WTC11 (cell line): Measurements from ENCODE around the gene GATA1. TPM values are rescaled to one million over a fixed set of nuclear protein-coding genes. Genes with fewer than 3 reads are reported as not detected.

ENCODE experiments used
- ATAC-seq: fragments of 200-7000 bp; cut with Tn5 transposase; 2 replicates; pipeline ENCODE4 v1.10.0; 2021; ENCODE audit warnings: mild to moderate bottlenecking, moderate library complexity
- CTCF ChIA-PET: fragments of 300-600 bp; sonication (Branson Sonifier 250); formaldehyde crosslinking; loops from one replicate; lab custom pipeline; 2021; ENCODE audit warnings: antibody characterized with exemption; lab: Charles Lee
- POLR2A ChIA-PET: fragments of 350-600 bp; sonication (Branson Sonifier 250); formaldehyde crosslinking; loops from one replicate; lab custom pipeline; 2021; ENCODE audit warnings: antibody characterized with exemption; lab: Charles Lee
- DNase-seq: peaks from one replicate; pipeline ENCODE4 v3.0.0; 2021; ENCODE audit warnings: low spot score
- H3K27ac Mint-ChIP-seq: 2 replicates; pipeline ENCODE4 v1.8.0; 2021; ENCODE audit warnings: mixed read lengths
- H3K27me3 Mint-ChIP-seq: 2 replicates; pipeline ENCODE4 v1.8.0; 2021; ENCODE audit warnings: low read depth, mild to moderate bottlenecking, moderate library complexity, mixed read lengths
- H3K36me3 Mint-ChIP-seq: 2 replicates; pipeline ENCODE4 v1.8.0; 2021; ENCODE audit warnings: mixed read lengths
- H3K4me1 Mint-ChIP-seq: 2 replicates; pipeline ENCODE4 v1.8.0; 2022; ENCODE audit warnings: mixed read lengths
- H3K4me3 Mint-ChIP-seq: 2 replicates; pipeline ENCODE4 v1.8.0; 2021; ENCODE audit warnings: mild to moderate bottlenecking, moderate library complexity, mixed read lengths
- H3K9me3 Mint-ChIP-seq: 2 replicates; pipeline ENCODE4 v1.8.0; 2021; ENCODE audit warnings: mixed read lengths
- AR ChIP-seq: fragments of 250-450 bp; sonication (Bioruptor Pico); IDR thresholded peaks from 2 replicates; pipeline ENCODE4 v1.9.0; 2021; ENCODE audit warnings: mild to moderate bottlenecking
- ATF1 ChIP-seq: sonication (generic); formaldehyde crosslinking; IDR thresholded peaks from 2 replicates; pipeline ENCODE4 v1.8.1; 2023; ENCODE audit warnings: mild to moderate bottlenecking, moderate library complexity, missing genetic modification reagents
- ATF6 ChIP-seq: sonication (generic); formaldehyde crosslinking; IDR thresholded peaks from 2 replicates; pipeline ENCODE4 v1.8.1; 2023; ENCODE audit warnings: mild to moderate bottlenecking, missing genetic modification reagents
- CREB1 ChIP-seq: sonication (generic); formaldehyde crosslinking; IDR thresholded peaks from 2 replicates; pipeline ENCODE4 v1.8.0; 2023; ENCODE audit warnings: mild to moderate bottlenecking, missing genetic modification reagents
- E2F4 ChIP-seq: sonication (generic); formaldehyde crosslinking; IDR thresholded peaks from 2 replicates; pipeline ENCODE4 v1.8.1; 2022; ENCODE audit warnings: low read depth, mild to moderate bottlenecking, moderate library complexity, missing genetic modification reagents, borderline replicate concordance
- ELF4 ChIP-seq: sonication (generic); formaldehyde crosslinking; IDR thresholded peaks from 2 replicates; pipeline ENCODE4 v1.8.1; 2022; ENCODE audit warnings: low read depth, mild to moderate bottlenecking, moderate library complexity, missing genetic modification reagents
- ESRRA ChIP-seq: sonication (generic); formaldehyde crosslinking; IDR thresholded peaks from 2 replicates; pipeline ENCODE4 v1.8.1; 2022; ENCODE audit warnings: mild to moderate bottlenecking, missing genetic modification reagents, borderline replicate concordance
- ETV6 ChIP-seq: sonication (generic); formaldehyde crosslinking; IDR thresholded peaks from 2 replicates; pipeline ENCODE4 v1.8.1; 2022; ENCODE audit warnings: mild to moderate bottlenecking, missing genetic modification reagents
- FOXK1 ChIP-seq: sonication (generic); formaldehyde crosslinking; IDR thresholded peaks from 2 replicates; pipeline ENCODE4 v1.8.0; 2022; ENCODE audit warnings: mild to moderate bottlenecking, moderate library complexity, missing genetic modification reagents
- GRHL2 ChIP-seq: fragments of 250-450 bp; sonication (Bioruptor Pico); IDR thresholded peaks from 2 replicates; pipeline ENCODE4 v1.8.0; 2022; ENCODE audit warnings: mild to moderate bottlenecking, moderate library complexity; ENCODE audit not compliant: insufficient replicate concordance, severe bottlenecking
- GTF2I ChIP-seq: fragments of 250-450 bp; sonication (Bioruptor Pico); conservative IDR thresholded peaks from 2 replicates; pipeline ENCODE4 v1.4.0; 2021; ENCODE audit warnings: mild to moderate bottlenecking
- HMGA2 ChIP-seq: fragments of 250-450 bp; sonication (Bioruptor Pico); IDR thresholded peaks from 2 replicates; pipeline ENCODE4 v1.4.0; 2021; ENCODE audit warnings: mild to moderate bottlenecking, moderate library complexity
- MLX ChIP-seq: sonication (generic); formaldehyde crosslinking; IDR thresholded peaks from 2 replicates; pipeline ENCODE4 v1.8.1; 2023; ENCODE audit warnings: mild to moderate bottlenecking, missing genetic modification reagents, moderate library complexity
- MXD4 ChIP-seq: fragments of 250-450 bp; sonication (Bioruptor Pico); IDR thresholded peaks from 2 replicates; pipeline ENCODE4 v1.8.0; 2021; ENCODE audit warnings: mild to moderate bottlenecking, moderate library complexity, borderline replicate concordance
- NFATC4 ChIP-seq: fragments of 250-450 bp; sonication (Bioruptor Pico); IDR thresholded peaks from 2 replicates; pipeline ENCODE4 v1.9.0; 2021; ENCODE audit warnings: mild to moderate bottlenecking
- NR1H2 ChIP-seq: sonication (generic); formaldehyde crosslinking; IDR thresholded peaks from 2 replicates; pipeline ENCODE4 v1.9.0; 2021; ENCODE audit warnings: mild to moderate bottlenecking, moderate library complexity, missing genetic modification reagents
- NR2C2 ChIP-seq: sonication (generic); formaldehyde crosslinking; IDR thresholded peaks from 2 replicates; pipeline ENCODE4 v1.8.0; 2022; ENCODE audit warnings: mild to moderate bottlenecking, missing genetic modification reagents
- PREB ChIP-seq: sonication (generic); formaldehyde crosslinking; IDR thresholded peaks from 2 replicates; pipeline ENCODE4 v1.8.1; 2022; ENCODE audit warnings: mild to moderate bottlenecking, missing genetic modification reagents, moderate library complexity, borderline replicate concordance
- RORB ChIP-seq: fragments of 250-450 bp; sonication (Bioruptor Pico); IDR thresholded peaks from 2 replicates; pipeline ENCODE4 v1.9.0; 2021; ENCODE audit warnings: mild to moderate bottlenecking
- SMAD3 ChIP-seq: sonication (generic); formaldehyde crosslinking; IDR thresholded peaks from 2 replicates; pipeline ENCODE4 v1.8.0; 2022; ENCODE audit warnings: missing genetic modification reagents, mild to moderate bottlenecking, borderline replicate concordance
- SOX15 ChIP-seq: fragments of 250-450 bp; sonication (Bioruptor Pico); IDR thresholded peaks from 2 replicates; pipeline ENCODE4 v1.9.0; 2021; ENCODE audit warnings: mild to moderate bottlenecking
- SP1 ChIP-seq: sonication (generic); formaldehyde crosslinking; conservative IDR thresholded peaks from 2 replicates; pipeline ENCODE4 v1.8.1; 2022; ENCODE audit warnings: missing genetic modification reagents
- TEAD4 ChIP-seq: sonication (generic); formaldehyde crosslinking; IDR thresholded peaks from 2 replicates; pipeline ENCODE4 v1.8.0; 2022; ENCODE audit warnings: mild to moderate bottlenecking, missing genetic modification reagents
- ZNF219 ChIP-seq: sonication (generic); formaldehyde crosslinking; IDR thresholded peaks from 2 replicates; pipeline ENCODE4 v1.8.0; 2023; ENCODE audit warnings: missing genetic modification reagents, mild to moderate bottlenecking, borderline replicate concordance
- ZNF263 ChIP-seq: sonication (generic); formaldehyde crosslinking; IDR thresholded peaks from 2 replicates; pipeline ENCODE4 v1.8.1; 2022; ENCODE audit warnings: low read depth, mild to moderate bottlenecking, moderate library complexity, missing genetic modification reagents
- ZNF671 ChIP-seq: fragments of 250-450 bp; sonication (Bioruptor Pico); IDR thresholded peaks from 2 replicates; pipeline ENCODE4 v1.8.0; 2021; ENCODE audit warnings: mild to moderate bottlenecking
- total RNA-seq: library from RNA; stranded (reverse); gene quantifications from 3 replicates; pipeline ENCODE4 v1.2.3, GENCODE V29; 2021
- TF ChIP-seq, protein P1 (sequence below): sonication (generic); formaldehyde crosslinking; IDR thresholded peaks from 2 replicates; pipeline ENCODE4 v1.8.0; 2023; ENCODE audit warnings: mild to moderate bottlenecking, missing genetic modification reagents

The GATA1 gene
- total RNA-seq, 1 experiment from 2014 or later, result 0.26 TPM

DNA sequence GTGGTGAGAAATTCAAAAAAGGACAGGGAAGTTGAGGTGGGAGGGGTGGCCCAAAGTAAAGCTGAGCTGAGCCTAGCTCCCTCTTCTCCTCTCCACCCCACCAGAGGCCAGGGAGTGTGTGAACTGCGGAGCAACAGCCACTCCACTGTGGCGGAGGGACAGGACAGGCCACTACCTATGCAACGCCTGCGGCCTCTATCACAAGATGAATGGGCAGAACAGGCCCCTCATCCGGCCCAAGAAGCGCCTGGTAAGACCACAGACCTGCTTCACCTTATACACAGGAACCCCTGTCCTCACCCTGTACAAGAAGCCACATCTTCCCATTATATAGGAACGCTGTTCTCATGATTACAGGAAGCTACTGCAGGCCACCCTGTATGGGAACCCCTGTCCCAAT, 5.8 kb downstream of the GATA1 start (continued):
- TF ChIP-seq GTF2I (no peak), SMAD3 (no peak), NR1H2 (CRISPR knock-in tag) (no peak), NFATC4 (CRISPR knock-in tag) (no peak), ZNF263 (CRISPR knock-in tag) (no peak)
- TF ChIP-seq, protein P1, sequence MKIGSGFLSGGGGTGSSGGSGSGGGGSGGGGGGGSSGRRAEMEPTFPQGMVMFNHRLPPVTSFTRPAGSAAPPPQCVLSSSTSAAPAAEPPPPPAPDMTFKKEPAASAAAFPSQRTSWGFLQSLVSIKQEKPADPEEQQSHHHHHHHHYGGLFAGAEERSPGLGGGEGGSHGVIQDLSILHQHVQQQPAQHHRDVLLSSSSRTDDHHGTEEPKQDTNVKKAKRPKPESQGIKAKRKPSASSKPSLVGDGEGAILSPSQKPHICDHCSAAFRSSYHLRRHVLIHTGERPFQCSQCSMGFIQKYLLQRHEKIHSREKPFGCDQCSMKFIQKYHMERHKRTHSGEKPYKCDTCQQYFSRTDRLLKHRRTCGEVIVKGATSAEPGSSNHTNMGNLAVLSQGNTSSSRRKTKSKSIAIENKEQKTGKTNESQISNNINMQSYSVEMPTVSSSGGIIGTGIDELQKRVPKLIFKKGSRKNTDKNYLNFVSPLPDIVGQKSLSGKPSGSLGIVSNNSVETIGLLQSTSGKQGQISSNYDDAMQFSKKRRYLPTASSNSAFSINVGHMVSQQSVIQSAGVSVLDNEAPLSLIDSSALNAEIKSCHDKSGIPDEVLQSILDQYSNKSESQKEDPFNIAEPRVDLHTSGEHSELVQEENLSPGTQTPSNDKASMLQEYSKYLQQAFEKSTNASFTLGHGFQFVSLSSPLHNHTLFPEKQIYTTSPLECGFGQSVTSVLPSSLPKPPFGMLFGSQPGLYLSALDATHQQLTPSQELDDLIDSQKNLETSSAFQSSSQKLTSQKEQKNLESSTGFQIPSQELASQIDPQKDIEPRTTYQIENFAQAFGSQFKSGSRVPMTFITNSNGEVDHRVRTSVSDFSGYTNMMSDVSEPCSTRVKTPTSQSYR (CRISPR knock-in tag), result no peak

GRCh38 chrX:48793935-48794334, 7.5 kb downstream of the GATA1 start:
- DNase-seq (no peak), ATAC-seq (no peak)
- ChIA-PET CTCF (interaction anchor here (1.2 kb wide), 1 partner anchor 8 kb away, joined by 3 read pairs; the partner anchor contains the start of gene HDAC6), POLR2A (no interaction called here)
- peaks cover 10% of the 10 kb centered on the region for H3K27me3 Mint-ChIP-seq
- H3K27ac Mint-ChIP-seq, result no peak overlapping the region
- no peak for TF ChIP-seq ATF1 (CRISPR knock-in tag)
- TF ChIP-seq RORB, result no peak
- TF ChIP-seq NR1H2 (CRISPR knock-in tag), result no peak
- no peak for TF ChIP-seq MLX (CRISPR knock-in tag)
- no peak for TF ChIP-seq ZNF219
- no peak for TF ChIP-seq SOX15
- TF ChIP-seq FOXK1 (CRISPR knock-in tag), result no peak
- TF ChIP-seq GRHL2, result no peak
- no peak for TF ChIP-seq ESRRA (CRISPR knock-in tag)
- no peak for TF ChIP-seq PREB (CRISPR knock-in tag)
- no peak for TF ChIP-seq SP1 (CRISPR knock-in tag)
- no peak for TF ChIP-seq TEAD4
- TF ChIP-seq NFATC4 (CRISPR knock-in tag), result no peak
- no peaks in the 10 kb centered on the region for H3K36me3 Mint-ChIP-seq
- no peak overlapping the region for H3K4me3 Mint-ChIP-seq
- no peaks in the 10 kb centered on the region for H3K9me3 Mint-ChIP-seq
- H3K4me1 Mint-ChIP-seq, result no peaks in the 10 kb centered on the region

DNA sequence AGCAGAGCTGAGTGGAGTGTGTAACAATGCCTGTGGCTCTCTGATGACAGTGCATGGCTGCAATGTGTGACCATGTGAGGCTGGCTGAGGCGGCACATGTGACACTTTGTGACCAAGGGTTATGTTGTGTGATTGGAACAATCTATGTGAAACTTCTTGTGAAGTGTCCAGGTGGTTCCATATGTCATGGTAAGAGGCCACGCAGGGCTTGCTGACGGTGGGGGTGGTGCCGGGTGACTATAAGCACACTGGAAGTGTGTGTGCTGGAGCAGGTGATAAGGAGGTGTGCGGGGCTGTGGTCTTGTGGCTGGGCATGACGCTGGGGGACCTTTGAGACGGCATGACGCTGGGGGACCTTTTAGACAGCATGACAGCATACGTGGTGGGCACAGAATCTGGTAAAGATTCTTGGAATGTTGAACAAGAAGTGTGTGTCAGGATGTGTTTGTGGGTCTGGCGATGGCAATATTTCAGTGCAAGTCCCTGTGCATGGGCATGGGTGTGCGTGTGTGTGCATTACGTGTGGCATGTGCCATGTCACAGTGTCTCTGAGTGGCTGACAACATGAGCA, 8.0 kb downstream of the GATA1 start:
- Mint-ChIP-seq H3K9me3 (no peaks in the 10 kb centered on the region), H3K4me3 (no peak overlapping the region), H3K4me1 (no peaks in the 10 kb centered on the region), H3K27ac (no peak overlapping the region), H3K36me3 (no peaks in the 10 kb centered on the region), H3K27me3 (peaks cover 10% of the 10 kb centered on the region)
- POLR2A ChIA-PET, result no interaction called here
- CTCF ChIA-PET, result no interaction called here
- ATAC-seq (no peak), DNase-seq (no peak)
- TF ChIP-seq MXD4 (CRISPR knock-in tag) (no peak), AR (CRISPR knock-in tag) (no peak), CREB1 (CRISPR knock-in tag) (no peak), ETV6 (no peak), ATF6 (CRISPR knock-in tag) (no peak), E2F4 (CRISPR knock-in tag) (no peak), ZNF671 (CRISPR knock-in tag) (no peak), NR2C2 (no peak), ELF4 (CRISPR knock-in tag) (no peak), HMGA2 (CRISPR knock-in tag) (no peak)
